Measurements from ENCODE around the gene ODAD3.

- TF ChIP-seq, protein P1, sequence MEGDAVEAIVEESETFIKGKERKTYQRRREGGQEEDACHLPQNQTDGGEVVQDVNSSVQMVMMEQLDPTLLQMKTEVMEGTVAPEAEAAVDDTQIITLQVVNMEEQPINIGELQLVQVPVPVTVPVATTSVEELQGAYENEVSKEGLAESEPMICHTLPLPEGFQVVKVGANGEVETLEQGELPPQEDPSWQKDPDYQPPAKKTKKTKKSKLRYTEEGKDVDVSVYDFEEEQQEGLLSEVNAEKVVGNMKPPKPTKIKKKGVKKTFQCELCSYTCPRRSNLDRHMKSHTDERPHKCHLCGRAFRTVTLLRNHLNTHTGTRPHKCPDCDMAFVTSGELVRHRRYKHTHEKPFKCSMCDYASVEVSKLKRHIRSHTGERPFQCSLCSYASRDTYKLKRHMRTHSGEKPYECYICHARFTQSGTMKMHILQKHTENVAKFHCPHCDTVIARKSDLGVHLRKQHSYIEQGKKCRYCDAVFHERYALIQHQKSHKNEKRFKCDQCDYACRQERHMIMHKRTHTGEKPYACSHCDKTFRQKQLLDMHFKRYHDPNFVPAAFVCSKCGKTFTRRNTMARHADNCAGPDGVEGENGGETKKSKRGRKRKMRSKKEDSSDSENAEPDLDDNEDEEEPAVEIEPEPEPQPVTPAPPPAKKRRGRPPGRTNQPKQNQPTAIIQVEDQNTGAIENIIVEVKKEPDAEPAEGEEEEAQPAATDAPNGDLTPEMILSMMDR (IDR thresholded peaks at IDR 0.05; ENCODE audit: low read length): no peak
- no peak for TF ChIP-seq EZH2phosphoT487 (IDR thresholded peaks at IDR 0.05; ENCODE audit: low read length)
Observed at GRCh38 chr19:11390359-11390758, 44.6 kb downstream of the ODAD3 start.
